Measurements from ENCODE around the gene PFKP. TPM values are rescaled to one million over a fixed set of nuclear protein-coding genes. Genes with fewer than 3 reads are reported as not detected.

PFKP gene
- polyA plus RNA-seq, 2 of the 4 experiments (the other 2 are of a cell fraction): 164 to 279 TPM

DNA sequence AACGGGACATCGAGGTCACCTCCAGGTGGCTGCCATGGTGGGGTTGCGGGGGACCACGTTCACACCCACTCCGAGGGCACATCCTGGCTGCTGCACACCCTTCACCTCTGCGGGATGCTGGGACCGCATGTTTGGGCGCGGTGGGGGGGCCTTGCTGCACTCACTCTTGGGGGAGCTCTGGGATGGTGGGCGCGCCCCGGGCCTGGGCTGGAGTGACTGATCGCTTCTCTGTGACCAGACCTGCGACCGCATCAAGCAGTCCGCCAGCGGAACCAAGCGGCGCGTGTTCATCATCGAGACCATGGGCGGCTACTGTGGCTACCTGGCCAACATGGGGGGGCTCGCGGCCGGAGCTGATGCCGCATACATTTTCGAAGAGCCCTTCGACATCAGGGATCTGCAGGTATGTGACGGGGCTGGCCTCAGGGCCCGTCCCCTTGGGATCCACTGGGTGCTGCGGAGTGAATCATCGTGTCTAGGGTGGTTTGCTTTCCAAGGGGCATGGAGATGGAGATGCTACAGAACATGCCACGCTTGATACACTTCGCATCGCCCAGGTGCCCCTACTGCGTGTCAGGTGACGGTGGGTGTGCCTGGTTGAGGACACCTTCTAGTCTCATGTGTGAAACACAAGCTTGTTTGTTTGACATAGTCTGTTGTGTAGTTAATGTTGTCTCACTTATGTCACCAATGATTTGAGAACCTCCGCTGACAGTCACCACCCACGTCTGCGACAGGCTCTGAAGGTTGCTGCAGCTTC, 62.4 kb downstream of the PFKP start:
- TF ChIP-seq FOXS1 (CRISPR knock-in tag; IDR thresholded peaks at IDR 0.05) (no peak), CEBPB (IDR thresholded peaks at IDR 0.05) (no peak), KDM5A (IDR thresholded peaks at IDR 0.05) (no peak)
- TF ChIP-seq, protein P1, sequence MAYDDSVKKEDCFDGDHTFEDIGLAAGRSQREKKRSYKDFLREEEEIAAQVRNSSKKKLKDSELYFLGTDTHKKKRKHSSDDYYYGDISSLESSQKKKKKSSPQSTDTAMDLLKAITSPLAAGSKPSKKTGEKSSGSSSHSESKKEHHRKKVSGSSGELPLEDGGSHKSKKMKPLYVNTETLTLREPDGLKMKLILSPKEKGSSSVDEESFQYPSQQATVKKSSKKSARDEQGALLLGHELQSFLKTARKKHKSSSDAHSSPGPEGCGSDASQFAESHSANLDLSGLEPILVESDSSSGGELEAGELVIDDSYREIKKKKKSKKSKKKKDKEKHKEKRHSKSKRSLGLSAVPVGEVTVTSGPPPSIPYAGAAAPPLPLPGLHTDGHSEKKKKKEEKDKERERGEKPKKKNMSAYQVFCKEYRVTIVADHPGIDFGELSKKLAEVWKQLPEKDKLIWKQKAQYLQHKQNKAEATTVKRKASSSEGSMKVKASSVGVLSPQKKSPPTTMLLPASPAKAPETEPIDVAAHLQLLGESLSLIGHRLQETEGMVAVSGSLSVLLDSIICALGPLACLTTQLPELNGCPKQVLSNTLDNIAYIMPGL (CRISPR knock-in tag; IDR thresholded peaks at IDR 0.05; ENCODE audit: borderline replicate concordance): no peak
- no peaks in the 10 kb centered on the region for H3K9me3 ChIP-seq
- H3K4me2 ChIP-seq: no peak overlapping the region
- no peak for DNase-seq (ENCODE audit: low read depth in 1 of 2, low spot score in 1 of 2)
- H3K4me1 ChIP-seq: peaks cover 31% of the 10 kb centered on the region
- no peak overlapping the region for H3K4me3 ChIP-seq
- no peak for FAIRE-seq
- peak overlapping the region; percentile 9 to 72; a peak in 3 of 6 replicates for H3K27ac ChIP-seq
- CTCF ChIA-PET: interaction anchor here (0.6 to 2.3 kb wide), 3 partner anchors 10 to 49 kb away, joined by 3 to 8 read pairs (median 3); no protein-coding TSS in a partner anchor
- POLR2A ChIA-PET: no interaction called here
- ATAC-seq: peak in 1 of 2 experiments; percentile 2; a peak in 3 of 6 replicates
- 94% methylated on average over 31 of the region's 40 CpGs for WGBS (ENCODE audit: missing lambda C conversion rate)

DNA sequence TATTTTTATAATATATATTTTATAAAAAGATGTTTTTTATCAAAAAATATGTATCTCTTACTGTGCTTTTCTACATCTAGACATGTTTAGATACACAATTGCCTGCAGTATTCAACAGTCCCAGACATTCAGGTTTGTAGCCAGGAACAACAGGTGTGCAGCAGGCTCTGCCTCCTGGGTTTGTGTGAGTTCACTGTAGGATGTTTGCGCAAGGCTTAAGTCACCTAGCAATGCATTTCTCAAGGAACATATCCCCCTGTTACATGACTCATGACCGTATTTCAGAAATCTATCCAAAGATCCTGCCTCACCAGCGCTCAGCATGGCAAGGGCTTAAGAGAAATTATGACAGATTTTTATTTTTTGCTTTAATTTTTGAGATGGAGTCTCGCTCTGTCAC, 63.8 kb downstream of the PFKP start:
- TF ChIP-seq MAFK (IDR thresholded peaks at IDR 0.05; ENCODE audit: partially characterized antibody) (no peak), CEBPB (IDR thresholded peaks at IDR 0.05) (peak; percentile 62 to 75; a peak in 3 of 4 replicates), FOSL2 (IDR thresholded peaks at IDR 0.05) (no peak), FOSL2 (CRISPR knock-in tag; IDR thresholded peaks at IDR 0.05) (peak; percentile 42; the same call in 1 of the 2 replicates), ZFP36 (IDR thresholded peaks at IDR 0.05; ENCODE audit: borderline replicate concordance, partially characterized antibody) (no peak), CBX2 (IDR thresholded peaks at IDR 0.05; ENCODE audit: borderline replicate concordance, low read depth) (no peak)
- TF ChIP-seq, protein P2, sequence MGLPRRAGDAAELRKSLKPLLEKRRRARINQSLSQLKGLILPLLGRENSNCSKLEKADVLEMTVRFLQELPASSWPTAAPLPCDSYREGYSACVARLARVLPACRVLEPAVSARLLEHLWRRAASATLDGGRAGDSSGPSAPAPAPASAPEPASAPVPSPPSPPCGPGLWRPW (IDR thresholded peaks at IDR 0.05): 0 out of 2 replicates have a peak, but pooled peaks have one; percentile 8
- TF ChIP-seq, protein P3, sequence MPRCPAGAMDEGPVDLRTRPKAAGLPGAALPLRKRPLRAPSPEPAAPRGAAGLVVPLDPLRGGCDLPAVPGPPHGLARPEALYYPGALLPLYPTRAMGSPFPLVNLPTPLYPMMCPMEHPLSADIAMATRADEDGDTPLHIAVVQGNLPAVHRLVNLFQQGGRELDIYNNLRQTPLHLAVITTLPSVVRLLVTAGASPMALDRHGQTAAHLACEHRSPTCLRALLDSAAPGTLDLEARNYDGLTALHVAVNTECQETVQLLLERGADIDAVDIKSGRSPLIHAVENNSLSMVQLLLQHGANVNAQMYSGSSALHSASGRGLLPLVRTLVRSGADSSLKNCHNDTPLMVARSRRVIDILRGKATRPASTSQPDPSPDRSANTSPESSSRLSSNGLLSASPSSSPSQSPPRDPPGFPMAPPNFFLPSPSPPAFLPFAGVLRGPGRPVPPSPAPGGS (IDR thresholded peaks at IDR 0.05): no peak
- FAIRE-seq (peak; percentile 61), DNase-seq (ENCODE audit: low read depth in 1 of 2, low spot score in 1 of 2) (peak; percentile 40 to 63), ATAC-seq (no peak)
- H3K4me1 ChIP-seq: peaks cover 31% of the 10 kb centered on the region
- H3K27ac ChIP-seq: peak overlapping the region; percentile 46 to 72; a peak in 4 of 6 replicates
- no peaks in the 10 kb centered on the region for H3K9me3 ChIP-seq
- CTCF ChIA-PET: interaction anchor here (2.3 kb wide), 1 partner anchor 12 kb away, joined by 8 read pairs; no protein-coding TSS in a partner anchor
- H3K4me3 ChIP-seq: no peak overlapping the region
- WGBS (ENCODE audit: missing lambda C conversion rate): 87% methylated on average over 4 of the region's 4 CpGs
- POLR2A ChIA-PET: interaction anchor here (1.0 kb wide), 1 partner anchor 40 kb away, joined by 3 read pairs; no protein-coding TSS in a partner anchor
- H3K4me2 ChIP-seq: peak overlapping the region; percentile 43

DNA sequence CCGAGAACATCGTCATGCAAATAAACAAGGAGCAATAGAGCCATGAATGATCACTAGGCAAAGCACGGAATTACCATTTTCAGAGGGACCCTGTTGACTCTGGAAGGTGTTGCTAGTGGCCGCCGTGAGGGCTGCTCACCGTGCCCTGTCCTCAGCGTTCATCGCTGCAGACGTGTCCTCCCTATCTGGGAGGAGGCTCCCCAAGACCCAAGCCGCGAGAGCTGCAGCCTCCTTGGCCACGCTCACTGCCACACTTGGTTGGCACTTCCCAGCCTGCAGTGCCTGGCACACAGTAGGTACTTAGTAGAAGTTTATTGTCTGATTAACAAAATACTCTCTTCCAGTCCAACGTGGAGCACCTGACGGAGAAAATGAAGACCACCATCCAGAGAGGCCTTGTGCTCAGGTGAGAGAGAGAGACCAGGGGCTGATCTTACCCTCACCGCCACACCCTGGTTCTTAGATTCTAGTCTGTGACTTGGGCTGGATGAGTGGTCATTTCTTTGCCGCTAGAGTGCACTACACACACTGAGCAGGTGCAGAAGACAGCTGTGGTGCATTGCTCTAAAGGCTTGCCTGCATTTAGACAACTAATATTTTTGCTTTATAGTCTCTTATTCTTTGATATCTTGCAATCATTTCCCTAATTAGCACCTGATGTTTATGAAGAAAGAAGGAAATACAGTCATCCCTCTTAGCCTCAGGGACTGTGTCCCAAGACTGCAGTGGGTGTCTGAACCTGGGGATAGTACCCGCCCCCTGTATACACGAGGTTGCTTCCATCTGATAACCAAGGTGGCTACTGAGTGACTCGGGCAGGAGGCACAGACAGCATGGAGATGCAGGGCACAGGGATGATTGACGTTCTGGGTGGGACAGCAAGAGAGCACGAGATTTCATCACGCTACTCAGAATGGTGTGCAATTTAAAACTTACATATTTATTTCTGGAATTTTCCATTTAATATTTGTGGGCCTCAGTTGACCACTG, 65.0 kb downstream of the PFKP start:
- FAIRE-seq (no peak), DNase-seq (ENCODE audit: low read depth in 1 of 2, low spot score in 1 of 2) (no peak), ATAC-seq (peak in 1 of 2 experiments; percentile 17; a peak in 2 of 6 replicates)
- CTCF ChIA-PET: no interaction called here
- 87% methylated on average over 22 of the region's 22 CpGs for WGBS (ENCODE audit: missing lambda C conversion rate)
- TF ChIP-seq POLR2AphosphoS2 (conservative IDR thresholded peaks at IDR 0.05; ENCODE audit: low read length) (peak; percentile 82; the same call in 1 of the 2 replicates), KDM5A (IDR thresholded peaks at IDR 0.05) (no peak)
- no peak overlapping the region for H3K4me2 ChIP-seq
- peaks cover 31% of the 10 kb centered on the region for H3K4me1 ChIP-seq
- no peak overlapping the region for H3K4me3 ChIP-seq
- POLR2A ChIA-PET: no interaction called here
- H3K9me3 ChIP-seq: no peaks in the 10 kb centered on the region
- peak overlapping the region in 1 of 2 experiments; percentile 72; a peak in 4 of 6 replicates for H3K27ac ChIP-seq

Data from A549 (cell line).